ENCODE measurements around the gene SCRT2.

DNA sequence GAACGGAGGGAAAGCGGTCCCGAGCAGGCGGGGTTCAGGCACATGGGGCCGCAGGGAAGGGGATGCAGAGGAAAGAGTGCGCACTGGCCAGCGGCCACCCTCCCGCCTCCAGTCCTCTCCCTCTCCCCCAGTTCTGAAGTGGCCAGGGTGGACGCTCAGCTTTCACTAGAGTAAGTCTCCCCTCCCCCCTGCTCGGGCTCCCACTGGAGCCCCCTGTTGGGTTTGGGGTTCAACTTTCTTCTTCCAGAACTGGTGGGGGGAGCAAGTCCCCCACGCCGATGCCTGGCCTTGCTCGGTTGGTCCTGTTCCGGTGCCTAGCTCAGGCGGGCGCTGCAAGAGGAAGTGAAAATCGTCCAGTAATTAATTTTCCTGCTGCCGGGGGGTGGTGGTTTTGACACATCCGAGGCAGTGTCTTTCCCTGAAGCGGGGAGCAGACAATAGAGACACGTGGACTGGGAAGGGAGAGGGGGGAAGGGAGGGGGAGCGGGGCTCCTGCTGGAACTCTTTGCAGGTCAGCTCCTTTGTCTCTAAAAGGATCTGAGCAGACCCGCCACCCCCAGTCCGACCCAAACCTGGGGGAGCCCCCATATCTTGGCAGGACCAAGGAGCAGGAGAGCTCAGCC, 824 bp upstream of the SCRT2 start:
- no peak for TF ChIP-seq CTCF (IDR thresholded peaks at IDR 0.05)
- no peak for TF ChIP-seq POLR2A (IDR thresholded peaks at IDR 0.05)
- no peak for TF ChIP-seq EP300 (IDR thresholded peaks at IDR 0.05)
- TF ChIP-seq POLR2AphosphoS5 (IDR thresholded peaks at IDR 0.05) = no peak
